Naive B cell (primary cell): ENCODE results near the gene MZT2B. TPM values are rescaled to one million over a fixed set of nuclear protein-coding genes. Genes with fewer than 3 reads are reported as not detected.
A peak's percentile ranks its signal among the peaks of the same experiment; 100 is the strongest.
"Not testable (repeated sequence)": the region's sequence is repeated elsewhere in the genome, so short reads cannot be mapped to it uniquely, and the experiment has no call there.

ENCODE experiments used
- ATAC-seq, 2 donors: fragments of 150-1000 bp; cut with Tn5 transposase; 2 replicates each; pipeline ENCODE4 v1.10.0; 2021; ENCODE audit warnings: low read depth in 2 of 2, mild to moderate bottlenecking in 2 of 2, moderate library complexity in 2 of 2
- DNase-seq: peaks from one replicate; pipeline ENCODE4 v3.0.0; 2022
- H3K27ac Mint-ChIP-seq, 6 donors: one replicate each; pipeline ENCODE4 v1.8.0; 2020 to 2022; ENCODE audit warnings: mild to moderate bottlenecking in 6 of 6, mixed read lengths in 6 of 6, moderate library complexity in 5 of 6, inconsistent platforms in 2 of 6
- H3K27me3 Mint-ChIP-seq, 3 donors: one replicate each; pipeline ENCODE4 v1.8.0; 2021 to 2022; ENCODE audit warnings: mixed read lengths in 3 of 3, mild to moderate bottlenecking in 1 of 3
- H3K36me3 Mint-ChIP-seq, 2 donors: one replicate each; pipeline ENCODE4 v1.8.0; 2020 to 2022; ENCODE audit warnings: mixed read lengths in 2 of 2, inconsistent platforms in 1 of 2, mild to moderate bottlenecking in 1 of 2
- H3K4me1 Mint-ChIP-seq, 3 donors: one replicate each; pipeline ENCODE4 v1.8.0; 2020 to 2022; ENCODE audit warnings: mixed read lengths in 3 of 3, inconsistent platforms in 1 of 3, mild to moderate bottlenecking in 1 of 3, moderate library complexity in 1 of 3
- H3K4me3 Mint-ChIP-seq, 8 donors: one replicate each; pipeline ENCODE4 v1.8.0; 2020 to 2022; ENCODE audit warnings: mild to moderate bottlenecking in 8 of 8, mixed read lengths in 8 of 8, moderate library complexity in 8 of 8, inconsistent platforms in 2 of 8
- H3K9me3 Mint-ChIP-seq, 7 donors: one replicate each; pipeline ENCODE4 v1.8.0; 2020 to 2022; ENCODE audit warnings: mixed read lengths in 7 of 7, mild to moderate bottlenecking in 5 of 7, inconsistent platforms in 2 of 7, moderate library complexity in 1 of 7
- polyA plus RNA-seq, 6 donors: library from polyadenylated mRNA; unstranded; fragments of 300-500 nt; fragmentation: Illumina TruSeq; gene quantifications; one replicate each; pipeline ENCODE4 v1.2.3, GENCODE V29; 2021; ENCODE audit warnings: low read depth in 6 of 6

MZT2B gene
- polyA plus RNA-seq: 100 to 1,000 TPM; 118 to 165 (median 141) TPM

- not testable (repeated sequence) for H3K27me3 Mint-ChIP-seq, H3K9me3 Mint-ChIP-seq, H3K36me3 Mint-ChIP-seq
- ATAC-seq (peak; percentile 78 to 79), DNase-seq (peak; percentile 90)
- Mint-ChIP-seq H3K27ac (peak within 1 kb of the TSS; percentile 88 to 97 (median 94)), H3K4me3 (peak within 1 kb of the TSS; percentile 87 to 98 (median 92)), H3K4me1 (peaks cover 19 to 46% (median 43%) of the 10 kb centered on the region in 3 donors)
Observed at GRCh38 chr2:130181880-130182682, at the start of gene MZT2B. MZT2B (plus strand) TSS chr2:130182262; CDS start chr2:130182283, 21 bp downstream.

GRCh38 chr2:130135692-130136541 lies 46.1 kb upstream of the MZT2B start:
- Mint-ChIP-seq H3K9me3 (no peaks in the 10 kb centered on the region), H3K4me3 (peak overlapping the region in 1 of 8 donors; percentile 15), H3K27ac (no peak overlapping the region), H3K27me3 (no peaks in the 10 kb centered on the region), H3K4me1 (no peaks in the 10 kb centered on the region), H3K36me3 (no peaks in the 10 kb centered on the region)
- DNase-seq (no peak), ATAC-seq (no peak)

- H3K4me1 Mint-ChIP-seq, DNase-seq, H3K9me3 Mint-ChIP-seq, H3K36me3 Mint-ChIP-seq, ATAC-seq, H3K27ac Mint-ChIP-seq, H3K27me3 Mint-ChIP-seq, H3K4me3 Mint-ChIP-seq: not testable (repeated sequence)
Observed at GRCh38 chr2:130136546-130136945, 45.5 kb upstream of the MZT2B start.

GRCh38 chr2:130137118-130137517 lies 44.9 kb upstream of the MZT2B start:
- H3K27me3 Mint-ChIP-seq, H3K4me3 Mint-ChIP-seq, DNase-seq, ATAC-seq, H3K36me3 Mint-ChIP-seq, H3K27ac Mint-ChIP-seq, H3K9me3 Mint-ChIP-seq, H3K4me1 Mint-ChIP-seq: not testable (repeated sequence)

GRCh38 chr2:130138326-130138725 lies 43.7 kb upstream of the MZT2B start:
- not testable (repeated sequence) for ATAC-seq, H3K36me3 Mint-ChIP-seq, H3K27me3 Mint-ChIP-seq, H3K4me3 Mint-ChIP-seq, H3K27ac Mint-ChIP-seq, DNase-seq, H3K4me1 Mint-ChIP-seq, H3K9me3 Mint-ChIP-seq

GRCh38 chr2:130138841-130139251 lies 43.2 kb upstream of the MZT2B start:
- ATAC-seq, H3K9me3 Mint-ChIP-seq, H3K4me3 Mint-ChIP-seq, H3K4me1 Mint-ChIP-seq, DNase-seq, H3K27ac Mint-ChIP-seq, H3K36me3 Mint-ChIP-seq: not testable (repeated sequence)
- H3K27me3 Mint-ChIP-seq: peaks cover 0 to 12% (median 11%) of the 10 kb centered on the region in 3 donors

GRCh38 chr2:130139331-130140280 lies 42.5 kb upstream of the MZT2B start:
- ATAC-seq, H3K27ac Mint-ChIP-seq, DNase-seq, H3K4me3 Mint-ChIP-seq, H3K36me3 Mint-ChIP-seq, H3K9me3 Mint-ChIP-seq: not testable (repeated sequence)
- H3K4me1 Mint-ChIP-seq: peaks cover 4 to 12% (median 11%) of the 10 kb centered on the region in 3 donors
- H3K27me3 Mint-ChIP-seq: peaks cover 0 to 17% (median 12%) of the 10 kb centered on the region in 3 donors

GRCh38 chr2:130140516-130140915 lies 41.5 kb upstream of the MZT2B start:
- Mint-ChIP-seq H3K4me1 (peaks cover 4 to 14% (median 12%) of the 10 kb centered on the region in 3 donors), H3K27me3 (peaks cover 0 to 22% (median 12%) of the 10 kb centered on the region in 3 donors)
- not testable (repeated sequence) for H3K9me3 Mint-ChIP-seq, ATAC-seq, H3K27ac Mint-ChIP-seq, H3K36me3 Mint-ChIP-seq, H3K4me3 Mint-ChIP-seq, DNase-seq

- not testable (repeated sequence) for DNase-seq, H3K36me3 Mint-ChIP-seq, H3K4me3 Mint-ChIP-seq, H3K9me3 Mint-ChIP-seq, H3K27ac Mint-ChIP-seq, ATAC-seq
- Mint-ChIP-seq H3K4me1 (peaks cover 4 to 14% (median 12%) of the 10 kb centered on the region in 3 donors), H3K27me3 (peaks cover 2 to 25% (median 15%) of the 10 kb centered on the region in 3 donors)
Observed at GRCh38 chr2:130141002-130141401, 41.1 kb upstream of the MZT2B start.

- H3K4me1 Mint-ChIP-seq: peaks cover 4 to 14% (median 12%) of the 10 kb centered on the region in 3 donors
- H3K27ac Mint-ChIP-seq, H3K4me3 Mint-ChIP-seq, H3K36me3 Mint-ChIP-seq, ATAC-seq, DNase-seq, H3K9me3 Mint-ChIP-seq: not testable (repeated sequence)
- H3K27me3 Mint-ChIP-seq: peaks cover 6 to 31% (median 22%) of the 10 kb centered on the region in 3 donors
Observed at GRCh38 chr2:130141645-130142370, 40.3 kb upstream of the MZT2B start.

GRCh38 chr2:130142396-130143265 lies 39.4 kb upstream of the MZT2B start:
- ATAC-seq, DNase-seq, H3K9me3 Mint-ChIP-seq, H3K27ac Mint-ChIP-seq, H3K36me3 Mint-ChIP-seq: not testable (repeated sequence)
- H3K4me1 Mint-ChIP-seq: peaks cover 4 to 14% (median 12%) of the 10 kb centered on the region in 3 donors
- peaks cover 6 to 31% (median 22%) of the 10 kb centered on the region in 3 donors for H3K27me3 Mint-ChIP-seq
- peak overlapping the region in 6 of 8 donors; percentile 9 to 81 (median 65) for H3K4me3 Mint-ChIP-seq
